B cell (primary cell): ENCODE results near the gene ARHGAP40. TPM values are rescaled to one million over a fixed set of nuclear protein-coding genes. Genes with fewer than 3 reads are reported as not detected.
"Not testable (repeated sequence)": the region's sequence is repeated elsewhere in the genome, so short reads cannot be mapped to it uniquely, and the experiment has no call there.

Experiments used
- ATAC-seq: fragments of 200-7000 bp; cut with Tn5 transposase; one replicate; pipeline ENCODE4 v1.10.0; 2021; ENCODE audit warnings: low read depth, mild to moderate bottlenecking, moderate number of reproducible peaks, moderate library complexity
- CTCF ChIA-PET: fragments of 350-600 bp; sonication (Branson Sonifier 250); formaldehyde crosslinking; loops from one replicate; lab custom pipeline; 2021; ENCODE audit warnings: antibody characterized with exemption, inconsistent platforms; lab: Charles Lee
- POLR2A ChIA-PET: fragments of 350-600 bp; sonication (Branson Sonifier 250); formaldehyde crosslinking; loops from one replicate; lab custom pipeline; 2021; ENCODE audit warnings: antibody characterized with exemption; lab: Charles Lee
- DNase-seq: peaks from one replicate; pipeline ENCODE4 v3.0.0; 2013
- H2AFZ ChIP-seq: 2 replicates; pipeline ENCODE4 v1.6.1; 2012; ENCODE audit warnings: mild to moderate bottlenecking, low read depth, low read length; ENCODE audit not compliant: insufficient read depth, poor library complexity, severe bottlenecking
- H3K27ac ChIP-seq, 2 donors: 1 replicate in 1 of 2; 2 replicates in 1 of 2; pipeline ENCODE4 v1.5.1; 2012 to 2013; ENCODE audit warnings: low read length in 2 of 2, mild to moderate bottlenecking in 2 of 2, moderate library complexity in 1 of 2
- H3K27me3 ChIP-seq, 4 experiments: fragments of 200-600 bp in 1 of 4; sonication (generic) in 1 of 4; replicated peaks in 1 of 4; 1 replicate in 2 of 4; 2 replicates in 2 of 4; pipeline versions ENCODE4 v1.6.1 to v1.7.0; 2013 to 2016; ENCODE audit warnings: low read length in 3 of 4, mild to moderate bottlenecking in 2 of 4, mixed read lengths in 1 of 4, moderate library complexity in 1 of 4; ENCODE audit not compliant: insufficient read depth in 4 of 4, control insufficient read depth in 3 of 4; ENCODE audit errors: control extremely low read depth in 1 of 4
- H3K36me3 ChIP-seq, 2 experiments: replicated peaks in 1 of 2; 1 replicate in 1 of 2; 2 replicates in 1 of 2; pipeline versions ENCODE4 v1.6.1 to v1.7.1; 2013; ENCODE audit warnings: low read length in 1 of 2; ENCODE audit not compliant: insufficient read depth in 2 of 2, control insufficient read depth in 1 of 2; ENCODE audit errors: control extremely low read depth in 1 of 2, extremely low read depth in 1 of 2
- H3K4me1 ChIP-seq, 2 donors: fragments of 200-600 bp in 1 of 2; sonication (generic) in 1 of 2; 1 replicate in 1 of 2; 2 replicates in 1 of 2; pipeline versions ENCODE4 v1.5.1 to v1.6.1; 2013 to 2017; ENCODE audit warnings: low read length in 2 of 2; ENCODE audit not compliant: control insufficient read depth in 2 of 2, insufficient read depth in 2 of 2
- H3K4me2 ChIP-seq: replicated peaks from 2 replicates; pipeline ENCODE3; 2012; ENCODE audit warnings: mild to moderate bottlenecking, low read depth, low read length; ENCODE audit not compliant: poor library complexity, severe bottlenecking
- H3K4me3 ChIP-seq, 5 experiments: fragments of 200-600 bp in 1 of 5; sonication (generic) in 1 of 5; 1 replicate in 3 of 5; 2 replicates in 2 of 5; pipeline versions ENCODE4 v1.5.1 to v1.7.0; 2011 to 2016; ENCODE audit warnings: low read length in 4 of 5, mild to moderate bottlenecking in 4 of 5, low read depth in 2 of 5, control low read depth in 1 of 5, moderate library complexity in 1 of 5; ENCODE audit not compliant: insufficient read depth in 1 of 5; ENCODE audit errors: control extremely low read depth in 1 of 5, extremely low read depth in 1 of 5
- H3K79me2 ChIP-seq: fragments of 200-600 bp; sonication (generic); one replicate; pipeline ENCODE4 v1.6.0; 2016; ENCODE audit warnings: low read length; ENCODE audit not compliant: control insufficient read depth, insufficient read depth
- H3K9ac ChIP-seq: fragments of 200-600 bp; sonication (generic); 2 replicates; pipeline ENCODE4 v1.6.1; 2017; ENCODE audit warnings: mild to moderate bottlenecking, low read length, moderate library complexity
- H3K9me3 ChIP-seq, 3 donors: one replicate each; pipeline versions ENCODE4 v1.6.1 to v1.7.1; 2013; ENCODE audit warnings: low read length in 2 of 3; ENCODE audit not compliant: control insufficient read depth in 2 of 3, insufficient read depth in 1 of 3; ENCODE audit errors: control extremely low read depth in 1 of 3
- H4K20me1 ChIP-seq: 2 replicates; pipeline ENCODE4 v1.6.0; 2012; ENCODE audit warnings: mild to moderate bottlenecking, low read length; ENCODE audit not compliant: insufficient read depth, control insufficient read depth, poor library complexity, severe bottlenecking
- H3K27ac Mint-ChIP-seq: one replicate; pipeline ENCODE4 v1.8.0; 2021; ENCODE audit warnings: mixed read lengths
- H3K27me3 Mint-ChIP-seq: one replicate; pipeline ENCODE4 v1.8.0; 2021; ENCODE audit warnings: mixed read lengths
- H3K4me1 Mint-ChIP-seq: one replicate; pipeline ENCODE4 v1.8.0; 2021; ENCODE audit warnings: mixed read lengths
- H3K4me3 Mint-ChIP-seq: one replicate; pipeline ENCODE4 v1.8.0; 2021; ENCODE audit warnings: mixed read lengths
- H3K9me3 Mint-ChIP-seq: one replicate; pipeline ENCODE4 v1.8.0; 2022; ENCODE audit warnings: mixed read lengths; ENCODE audit not compliant: insufficient read depth
- CTCF ChIP-seq: fragments of 200-600 bp; IDR thresholded peaks from one replicate; pipeline ENCODE4 v1.8.0; 2022; ENCODE audit warnings: antibody characterized with exemption, mild to moderate bottlenecking
- EZH2 ChIP-seq: IDR thresholded peaks from 2 replicates; pipeline ENCODE4 v1.6.1; 2012; ENCODE audit warnings: borderline replicate concordance, low read depth, mild to moderate bottlenecking, moderate library complexity, low read length; ENCODE audit not compliant: insufficient read depth, poor library complexity, severe bottlenecking
- WGBS: methylation state at CpG from one replicate; pipeline ENCODE4 v1.1.5; 2013; ENCODE audit warnings: missing lambda C conversion rate; ENCODE audit not compliant: insufficient coverage; 5-methylcytosine and 5-hydroxymethylcytosine counted together
- intact Hi-C: fragments of 100-400 bp; cut with micrococcal nuclease; formaldehyde crosslinking; loops from one replicate; pipeline ENCODE4 v1.10.0; 2022
- polyA plus RNA-seq: library from polyadenylated mRNA; depleted of rRNA; stranded (reverse); fragments of >200 nt; gene quantifications from 2 replicates; pipeline ENCODE4 v1.2.3, GENCODE V29; 2012
- total RNA-seq, 2 donors: library from RNA; stranded (reverse); fragments of 120-200 nt in 1 of 2; gene quantifications; 1 replicate in 1 of 2; 2 replicates in 1 of 2; pipeline versions ENCODE4 v1.2.3 to v1.2.4, GENCODE V29; 2013 to 2022

The ARHGAP40 gene
- total and polyA plus RNA-seq, 2 donors (not counting 1 experiment from before 2014, with no cell fraction given): not detected

GRCh38 chr20:38591474-38592410 is 9.9 kb upstream of the ARHGAP40 start:
- ATAC-seq: no peak
- 90% methylated on average over 18 of the region's 21 CpGs for WGBS
- Histone ChIP-seq H3K4me3 (no peak overlapping the region), H3K79me2 (no peaks in the 10 kb centered on the region), H3K27ac (no peak overlapping the region), H3K36me3 (no peaks in the 10 kb centered on the region), H3K4me2 (no peak overlapping the region), H3K9me3 (no peaks in the 10 kb centered on the region), H3K4me1 (no peaks in the 10 kb centered on the region), H2AFZ (no peak overlapping the region), H3K9ac (no peak overlapping the region), H4K20me1 (no peaks in the 10 kb centered on the region), H3K27me3 (peaks cover 0 to 8% (median 2%) of the 10 kb centered on the region in 4 experiments)
- intact Hi-C loops: no loop called here
- ChIA-PET POLR2A (no interaction called here), CTCF (no interaction called here)
- no peak for TF ChIP-seq CTCF
- no peak for TF ChIP-seq EZH2
- DNase-seq: no peak
- Mint-ChIP-seq H3K4me3 (no peak overlapping the region), H3K27me3 (peaks cover 7% of the 10 kb centered on the region), H3K4me1 (no peaks in the 10 kb centered on the region), H3K27ac (no peak overlapping the region), H3K9me3 (no peaks in the 10 kb centered on the region)

GRCh38 chr20:38592411-38592790 is 9.2 kb upstream of the ARHGAP40 start:
- H3K4me1 ChIP-seq, H3K9me3 Mint-ChIP-seq, H3K79me2 ChIP-seq, H3K9ac ChIP-seq, POLR2A ChIA-PET, H3K27me3 ChIP-seq, H3K4me3 ChIP-seq, H3K27ac Mint-ChIP-seq, H3K4me3 Mint-ChIP-seq, DNase-seq, H4K20me1 ChIP-seq, H2AFZ ChIP-seq, intact Hi-C loops, H3K27me3 Mint-ChIP-seq, H3K9me3 ChIP-seq, ATAC-seq, H3K27ac ChIP-seq, H3K36me3 ChIP-seq, CTCF ChIA-PET, H3K4me1 Mint-ChIP-seq, H3K4me2 ChIP-seq: not testable (repeated sequence)
- WGBS: 69% methylated on average over 2 of the region's 3 CpGs

DNA sequence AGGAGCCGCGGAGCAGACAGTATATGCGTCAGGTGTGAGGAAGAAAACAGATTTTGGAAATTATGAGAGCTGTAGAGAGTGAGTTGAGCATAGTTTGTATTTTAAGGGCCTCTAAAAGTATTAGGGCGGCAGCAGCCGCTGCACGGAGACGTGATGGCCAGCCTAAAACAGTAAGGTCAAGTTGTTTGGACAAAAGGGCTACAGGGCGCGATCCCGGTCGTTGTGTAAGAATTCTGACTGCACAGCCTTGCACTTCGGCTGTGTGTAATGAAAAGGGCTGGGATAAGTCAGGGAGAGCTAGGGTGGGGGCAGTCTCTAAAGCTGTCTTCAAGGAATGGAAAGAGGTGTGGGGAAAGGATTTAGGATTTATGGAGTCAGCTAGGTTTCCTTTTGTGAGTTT is 7.3 kb upstream of the ARHGAP40 start:
- not testable (repeated sequence) for ATAC-seq
- WGBS: 95% methylated on average over 12 of the region's 12 CpGs

More for the DNA sequence above, 7.3 kb upstream of the ARHGAP40 start:
- DNase-seq, H3K4me1 Mint-ChIP-seq, H4K20me1 ChIP-seq, H3K9ac ChIP-seq, POLR2A ChIA-PET, H3K27me3 ChIP-seq, H3K4me1 ChIP-seq, H3K79me2 ChIP-seq, H3K9me3 Mint-ChIP-seq, intact Hi-C loops, H3K9me3 ChIP-seq, H3K27ac ChIP-seq, H3K4me3 Mint-ChIP-seq, H2AFZ ChIP-seq, H3K36me3 ChIP-seq, H3K4me3 ChIP-seq, H3K4me2 ChIP-seq, CTCF ChIA-PET, H3K27ac Mint-ChIP-seq: not testable (repeated sequence)
- H3K27me3 Mint-ChIP-seq: peaks cover 18% of the 10 kb centered on the region
